BE2C (cell line): ENCODE results near the gene DNMT3L.
A peak's percentile ranks its signal among the peaks of the same experiment; 100 is the strongest.

ENCODE experiments used
- DNase-seq: peaks from one replicate; pipeline ENCODE4 v3.0.0-alpha.2; 2020
- H3K27me3 ChIP-seq: fragments of 250-450 bp; sonication (Bioruptor Pico); 2 replicates; pipeline ENCODE4 v1.5.1; 2020; ENCODE audit warnings: mild to moderate bottlenecking
- H3K36me3 ChIP-seq: fragments of 250-450 bp; sonication (Bioruptor Pico); 2 replicates; pipeline ENCODE4 v1.5.1; 2020; ENCODE audit warnings: mild to moderate bottlenecking
- H3K4me1 ChIP-seq: fragments of 250-450 bp; sonication (Bioruptor Pico); 2 replicates; pipeline ENCODE4 v1.5.1; 2020
- H3K4me3 ChIP-seq: 2 replicates; pipeline ENCODE4 v1.5.1; 2011; ENCODE audit warnings: low read depth, low read length
- H3K9me3 ChIP-seq: fragments of 250-450 bp; sonication (Bioruptor Pico); 2 replicates; pipeline ENCODE4 v1.5.1; 2020
- TF ChIP-seq, protein P1 (sequence below): IDR thresholded peaks from 2 replicates; pipeline ENCODE4 v1.5.1; 2012; ENCODE audit warnings: mild to moderate bottlenecking, low read depth, low read length

DNMT3L gene

GRCh38 chr21:44300262-44300959 lies 38.7 kb upstream of the DNMT3L start:
- H3K27me3 ChIP-seq: no peaks in the 10 kb centered on the region
- TF ChIP-seq, protein P1, sequence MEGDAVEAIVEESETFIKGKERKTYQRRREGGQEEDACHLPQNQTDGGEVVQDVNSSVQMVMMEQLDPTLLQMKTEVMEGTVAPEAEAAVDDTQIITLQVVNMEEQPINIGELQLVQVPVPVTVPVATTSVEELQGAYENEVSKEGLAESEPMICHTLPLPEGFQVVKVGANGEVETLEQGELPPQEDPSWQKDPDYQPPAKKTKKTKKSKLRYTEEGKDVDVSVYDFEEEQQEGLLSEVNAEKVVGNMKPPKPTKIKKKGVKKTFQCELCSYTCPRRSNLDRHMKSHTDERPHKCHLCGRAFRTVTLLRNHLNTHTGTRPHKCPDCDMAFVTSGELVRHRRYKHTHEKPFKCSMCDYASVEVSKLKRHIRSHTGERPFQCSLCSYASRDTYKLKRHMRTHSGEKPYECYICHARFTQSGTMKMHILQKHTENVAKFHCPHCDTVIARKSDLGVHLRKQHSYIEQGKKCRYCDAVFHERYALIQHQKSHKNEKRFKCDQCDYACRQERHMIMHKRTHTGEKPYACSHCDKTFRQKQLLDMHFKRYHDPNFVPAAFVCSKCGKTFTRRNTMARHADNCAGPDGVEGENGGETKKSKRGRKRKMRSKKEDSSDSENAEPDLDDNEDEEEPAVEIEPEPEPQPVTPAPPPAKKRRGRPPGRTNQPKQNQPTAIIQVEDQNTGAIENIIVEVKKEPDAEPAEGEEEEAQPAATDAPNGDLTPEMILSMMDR: no peak
- peak; percentile 49 for DNase-seq
- peak overlapping the region; percentile 61 for H3K4me3 ChIP-seq
- H3K36me3 ChIP-seq: no peaks in the 10 kb centered on the region
- no peaks in the 10 kb centered on the region for H3K9me3 ChIP-seq
- H3K4me1 ChIP-seq: no peaks in the 10 kb centered on the region

- Histone ChIP-seq H3K4me1 (no peaks in the 10 kb centered on the region), H3K27me3 (no peaks in the 10 kb centered on the region), H3K36me3 (no peaks in the 10 kb centered on the region), H3K4me3 (peak within 1 kb of the TSS; percentile 61), H3K9me3 (no peaks in the 10 kb centered on the region)
- DNase-seq: peak; percentile 76
- TF ChIP-seq, protein P1: no peak
Measured at GRCh38 chr21:44299458-44300261, 38.0 kb upstream of the DNMT3L start, which contains the start of gene PFKL. PFKL (plus strand) TSS chr21:44300053; CDS start chr21:44300106, 53 bp downstream.

GRCh38 chr21:44299085-44299457 lies 37.4 kb upstream of the DNMT3L start:
- no peaks in the 10 kb centered on the region for H3K27me3 ChIP-seq
- no peaks in the 10 kb centered on the region for H3K4me1 ChIP-seq
- DNase-seq: no peak
- H3K4me3 ChIP-seq: peak overlapping the region; percentile 59
- no peaks in the 10 kb centered on the region for H3K9me3 ChIP-seq
- H3K36me3 ChIP-seq: no peaks in the 10 kb centered on the region
- TF ChIP-seq, protein P1: no peak

DNA sequence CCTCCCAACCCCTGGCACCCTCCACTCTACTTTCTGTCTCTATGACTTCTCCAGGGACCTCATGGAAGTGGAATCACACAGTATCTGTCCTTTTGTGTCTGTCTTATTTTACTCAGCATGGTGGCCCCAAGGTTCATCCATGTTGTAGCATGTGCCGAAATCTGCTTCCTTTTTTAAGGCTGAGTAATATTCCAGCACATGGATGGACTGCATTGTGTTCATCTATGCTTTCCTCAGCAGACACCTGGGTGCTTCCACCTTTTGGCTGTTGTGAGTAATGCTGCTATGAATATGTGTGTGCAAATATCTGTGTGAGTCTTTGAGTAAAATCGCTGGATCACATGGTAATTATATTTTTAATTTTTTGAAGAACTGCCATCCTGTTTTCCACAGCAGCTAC lies 36.6 kb upstream of the DNMT3L start:
- H3K36me3 ChIP-seq: no peaks in the 10 kb centered on the region
- H3K9me3 ChIP-seq: no peaks in the 10 kb centered on the region
- H3K4me1 ChIP-seq: no peaks in the 10 kb centered on the region
- TF ChIP-seq, protein P1: peak; percentile 31; the same call in 1 of the 2 replicates
- H3K4me3 ChIP-seq: no peak overlapping the region
- no peak for DNase-seq
- H3K27me3 ChIP-seq: no peaks in the 10 kb centered on the region

DNA sequence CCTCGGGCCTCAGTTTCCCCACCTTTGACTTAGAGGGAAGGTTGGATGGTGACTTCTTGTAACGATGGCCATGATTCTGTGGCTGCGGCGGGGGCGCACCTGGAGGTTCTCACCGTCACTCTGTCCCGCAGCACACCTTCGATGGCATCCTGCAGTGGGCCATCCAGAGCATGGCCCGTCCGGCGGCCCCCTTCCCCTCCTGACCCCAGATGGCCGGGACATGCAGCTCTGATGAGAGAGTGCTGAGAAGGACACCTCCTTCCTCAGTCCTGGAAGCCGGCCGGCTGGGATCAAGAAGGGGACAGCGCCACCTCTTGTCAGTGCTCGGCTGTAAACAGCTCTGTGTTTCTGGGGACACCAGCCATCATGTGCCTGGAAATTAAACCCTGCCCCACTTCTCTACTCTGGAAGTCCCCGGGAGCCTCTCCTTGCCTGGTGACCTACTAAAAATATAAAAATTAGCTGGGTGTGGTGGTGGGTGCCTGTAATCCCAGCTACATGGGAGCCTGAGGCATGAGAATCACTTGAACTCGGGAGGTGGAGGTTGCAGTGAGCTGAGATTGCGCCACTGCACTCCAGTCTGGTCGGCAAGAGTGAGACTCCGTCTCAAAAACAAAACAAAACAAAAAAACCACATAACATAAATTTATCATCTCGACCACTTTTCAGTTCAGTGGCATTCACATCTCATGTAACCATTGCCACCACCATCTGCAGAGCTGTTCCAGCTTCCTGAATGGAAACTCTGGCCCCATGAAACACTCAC lies 36.0 kb upstream of the DNMT3L start:
- Histone ChIP-seq H3K4me3 (no peak overlapping the region), H3K4me1 (no peaks in the 10 kb centered on the region), H3K27me3 (no peaks in the 10 kb centered on the region), H3K9me3 (no peaks in the 10 kb centered on the region), H3K36me3 (no peaks in the 10 kb centered on the region)
- peak; percentile 84 for DNase-seq
- TF ChIP-seq, protein P1: peak; percentile 83
